HG02981 (cell line): ENCODE results near the gene LYRM2.

Source experiments
- ATAC-seq: cut with Tn5 transposase; IDR thresholded peaks from one replicate; pipeline ENCODE4 v1.9.1; 2021; ENCODE audit warnings: mild to moderate bottlenecking, moderate library complexity; ENCODE audit not compliant: unreplicated experiment

Gene LYRM2

DNA sequence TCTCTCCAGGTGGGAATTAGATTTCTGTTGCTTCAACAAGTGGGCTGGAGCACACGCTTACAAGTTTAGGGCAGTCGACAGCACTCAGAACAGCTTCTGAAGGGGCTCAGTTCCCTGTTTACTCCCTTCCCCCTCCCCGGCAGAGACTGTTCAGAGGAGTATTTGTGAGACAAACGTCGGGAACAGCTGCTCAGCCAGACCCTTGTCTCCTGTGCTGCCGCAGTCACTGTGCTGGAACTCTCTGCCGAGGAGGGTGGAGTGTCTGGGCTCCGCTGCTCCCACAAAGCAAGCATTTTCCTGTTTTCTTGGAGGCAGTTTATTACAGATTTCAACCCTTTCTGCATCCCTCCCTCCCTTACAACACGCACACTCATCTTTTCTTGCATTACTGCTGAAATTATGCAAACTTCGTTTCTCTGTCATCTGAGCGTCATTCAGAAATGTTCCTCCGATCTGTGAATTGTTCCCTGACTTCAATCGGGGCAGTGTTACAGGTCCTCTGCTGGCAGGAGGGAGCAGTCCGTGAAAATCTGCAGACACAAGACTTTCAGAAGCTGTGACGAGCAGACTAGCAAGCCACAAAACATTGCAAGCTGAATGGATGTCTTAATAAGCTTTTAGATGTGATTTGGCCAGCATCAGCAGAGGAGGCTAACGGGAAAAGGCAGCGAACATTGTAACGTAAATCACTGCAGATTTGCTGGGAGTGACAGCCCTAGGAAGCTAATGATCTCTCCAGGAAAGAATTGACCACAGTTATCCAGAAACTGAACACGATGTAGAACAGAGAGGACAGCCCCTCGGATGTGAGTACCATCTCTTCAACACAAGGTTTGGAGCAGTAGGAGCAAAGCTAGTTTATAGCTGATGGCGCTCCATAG lies 76.2 kb downstream of the LYRM2 start:
- ATAC-seq, result no peak

DNA sequence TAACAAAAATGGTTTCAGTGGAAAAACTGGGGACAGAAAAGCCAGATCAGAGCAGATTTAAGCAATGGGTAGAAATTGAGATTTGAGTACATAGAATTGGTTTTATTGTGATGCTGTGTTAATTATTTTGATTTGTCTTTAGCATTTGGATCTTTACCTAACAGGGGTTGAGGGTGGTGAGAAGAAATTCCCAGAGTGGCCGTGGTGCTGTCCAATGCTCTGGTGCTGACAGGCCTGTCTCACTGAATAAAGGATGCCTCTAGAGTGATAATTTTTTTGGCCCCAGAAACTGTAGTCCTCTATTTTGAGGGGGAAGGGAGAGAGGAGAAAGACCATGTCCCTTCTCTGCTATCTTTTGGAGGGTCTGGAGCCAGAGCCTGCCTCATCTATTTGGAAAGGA lies 79.1 kb downstream of the LYRM2 start:
- ATAC-seq, result no peak

GRCh38 chr6:89555806-89556205 lies 82.7 kb downstream of the LYRM2 start:
- no peak for ATAC-seq

DNA sequence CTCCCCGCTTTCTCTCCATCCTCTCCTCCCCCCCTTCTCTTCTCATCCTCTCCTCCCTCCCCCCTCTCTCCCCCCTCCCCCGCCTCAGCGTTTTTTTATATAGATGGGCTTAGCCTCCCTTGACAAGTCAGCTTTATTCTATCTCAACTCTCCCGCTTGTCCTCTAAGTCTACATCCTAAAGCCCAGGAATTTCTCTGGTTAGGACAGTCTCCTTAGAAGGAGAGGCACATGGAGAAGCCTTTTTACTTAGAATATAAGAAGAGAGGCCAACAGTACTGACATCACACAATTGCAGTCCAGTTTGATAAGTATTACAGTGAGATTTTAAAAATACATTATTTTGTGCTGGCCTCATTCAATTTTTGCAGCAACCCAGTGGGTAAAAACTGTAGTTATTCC lies 83.5 kb downstream of the LYRM2 start:
- no peak for ATAC-seq

DNA sequence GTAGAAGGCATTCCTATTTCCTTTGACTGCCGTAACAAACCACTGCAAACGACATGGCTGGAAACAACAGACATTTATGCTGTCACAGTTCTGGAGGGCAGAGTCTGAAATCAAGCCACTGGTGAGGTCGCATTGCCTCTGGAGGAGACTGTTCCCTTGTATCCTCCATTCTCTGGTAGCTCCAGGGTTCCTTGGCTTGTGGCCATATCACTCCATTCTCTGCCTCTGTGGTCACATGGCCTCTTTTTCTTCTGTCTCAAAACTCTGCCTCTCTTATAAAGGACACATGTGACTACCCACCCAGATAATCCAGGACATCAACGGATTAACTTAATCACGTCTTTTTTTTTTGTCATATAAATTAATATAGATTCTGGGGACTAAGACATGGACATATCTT lies 84.4 kb downstream of the LYRM2 start:
- ATAC-seq, result no peak

DNA sequence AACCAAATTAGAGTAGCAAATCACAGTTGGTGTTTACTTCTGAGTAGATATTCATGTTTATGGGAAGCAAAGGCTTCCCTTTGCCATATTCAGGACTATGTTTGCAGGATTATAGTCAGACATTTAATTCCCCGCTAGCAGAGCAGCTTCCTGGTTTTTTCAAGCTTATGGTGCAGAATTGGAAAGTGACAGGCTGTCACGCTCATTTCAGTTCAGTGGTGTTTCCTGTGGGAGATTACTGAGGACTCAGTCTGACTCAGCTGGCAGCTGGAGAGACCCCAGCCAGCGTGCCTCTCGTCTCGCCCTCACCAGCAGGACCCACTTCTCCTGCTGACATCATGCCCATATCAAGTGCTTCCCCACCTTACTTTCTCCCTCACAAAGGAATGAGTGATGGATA lies 85.1 kb downstream of the LYRM2 start:
- no peak for ATAC-seq

GRCh38 chr6:89547281-89547680 lies 91.3 kb downstream of the LYRM2 start:
- no peak for ATAC-seq

GRCh38 chr6:89542866-89543265 lies 95.7 kb downstream of the LYRM2 start:
- ATAC-seq, result peak; percentile 18

DNA sequence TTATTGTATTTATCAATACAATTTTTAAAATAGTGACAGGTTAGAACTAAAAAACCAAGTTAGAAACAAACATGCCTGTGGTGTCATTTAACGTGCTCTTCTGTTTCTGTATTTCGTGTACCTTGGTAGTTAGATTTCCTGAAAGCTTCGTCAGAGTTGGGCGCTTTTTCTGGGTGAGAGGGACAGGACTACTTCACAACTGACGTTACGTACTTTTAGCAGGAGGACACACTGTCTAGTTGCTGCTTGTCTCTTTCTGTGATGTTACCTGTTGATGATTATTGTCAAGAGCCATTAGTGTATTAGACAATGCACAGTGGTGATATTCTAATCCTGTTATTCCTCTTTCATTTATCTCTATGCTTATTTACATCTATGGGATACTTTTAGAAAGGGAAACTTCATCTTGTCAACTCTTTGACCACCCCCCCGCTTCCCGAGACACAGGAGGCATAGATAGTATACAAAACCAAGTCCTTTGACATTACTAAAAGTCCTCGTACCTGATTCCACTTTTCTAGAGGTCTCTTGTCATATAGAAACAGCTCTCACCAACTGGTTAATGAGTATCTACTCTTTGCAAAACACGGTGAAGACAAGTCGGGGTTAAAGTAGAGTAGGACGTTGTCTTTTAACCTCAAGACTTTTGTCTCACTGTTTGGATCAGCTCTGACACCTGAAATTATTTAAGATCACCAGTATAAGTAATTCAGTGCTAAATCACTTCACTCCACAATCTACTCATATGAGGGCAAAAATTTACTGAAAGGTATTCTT lies 96.3 kb downstream of the LYRM2 start:
- ATAC-seq, result peak; percentile 73

GRCh38 chr6:89539779-89540178 lies 98.8 kb downstream of the LYRM2 start:
- ATAC-seq, result no peak

DNA sequence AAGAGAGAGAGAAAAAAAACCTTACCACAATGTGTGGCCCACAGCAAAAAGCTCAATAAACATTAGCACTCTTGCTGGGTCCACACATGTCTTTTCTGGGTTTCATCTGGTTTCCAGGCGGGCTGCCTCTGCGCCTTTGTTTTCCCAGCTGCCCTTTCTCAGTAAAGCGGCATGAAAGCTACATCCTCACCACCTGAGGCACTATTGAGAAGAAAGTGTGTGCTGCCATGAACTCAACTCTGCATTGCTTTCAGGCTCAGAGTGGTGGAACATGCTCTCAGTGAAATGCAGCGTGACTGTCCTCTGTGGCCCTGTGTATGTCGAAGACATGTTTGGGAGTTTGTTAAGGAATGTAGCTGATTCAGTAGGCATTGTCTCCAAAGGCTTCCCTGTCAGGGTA lies 102.3 kb downstream of the LYRM2 start:
- ATAC-seq, result no peak

GRCh38 chr6:89530982-89531381 lies 107.6 kb downstream of the LYRM2 start:
- no peak for ATAC-seq

- ATAC-seq, result no peak
These were observed 109.7 kb downstream of the LYRM2 start for GRCh38 chr6:89528866-89529265.

GRCh38 chr6:89527634-89528033 lies 110.9 kb downstream of the LYRM2 start:
- ATAC-seq, result no peak

GRCh38 chr6:89526563-89526869 lies 112.0 kb downstream of the LYRM2 start:
- ATAC-seq, result no peak

DNA sequence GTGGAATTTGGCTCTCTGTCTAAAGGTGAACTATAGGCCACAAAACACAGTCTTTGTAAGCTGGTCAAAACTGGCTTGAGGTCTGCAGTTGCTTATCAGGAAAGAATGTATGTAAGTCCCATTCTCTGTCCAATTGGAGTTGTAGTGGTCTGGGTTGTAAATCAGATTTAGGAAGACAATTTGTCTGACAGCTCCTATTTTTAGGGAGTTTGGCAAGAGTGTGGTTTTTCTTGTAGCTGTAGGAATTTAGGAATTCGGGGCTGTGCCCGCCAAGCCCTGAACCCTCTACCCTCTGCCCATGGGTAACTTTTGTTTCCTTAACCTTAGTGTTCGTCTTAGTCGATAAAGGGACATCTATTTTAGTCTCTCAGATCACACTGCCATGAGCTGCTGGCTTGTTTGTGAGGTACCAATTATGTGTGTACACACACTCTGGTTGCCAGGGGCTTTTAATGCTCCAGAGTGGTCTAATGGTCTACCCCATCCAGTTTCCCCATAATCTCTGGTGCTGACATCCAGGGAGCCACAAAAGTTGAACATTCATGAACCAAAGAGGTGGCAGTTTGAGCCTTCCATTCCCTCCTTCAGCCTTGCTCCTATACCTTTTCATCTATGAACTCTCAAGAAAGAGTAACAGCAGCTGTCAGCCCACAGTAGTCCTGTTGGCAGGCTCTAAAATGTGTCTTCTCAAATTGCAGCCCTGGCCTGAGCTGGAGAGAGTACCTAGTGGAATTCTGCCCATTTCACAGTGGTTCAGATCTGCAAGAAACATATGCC lies 112.6 kb downstream of the LYRM2 start:
- ATAC-seq, result no peak

GRCh38 chr6:89522778-89523177 lies 115.8 kb downstream of the LYRM2 start:
- ATAC-seq, result no peak

GRCh38 chr6:89520736-89521135 lies 117.8 kb downstream of the LYRM2 start:
- no peak for ATAC-seq

GRCh38 chr6:89518352-89519055 lies 120.0 kb downstream of the LYRM2 start:
- ATAC-seq, result no peak
